Lung (tissue), 12 donors: Measurements from ENCODE around the gene NUBP2. TPM values are rescaled to one million over a fixed set of nuclear protein-coding genes. Genes with fewer than 3 reads are reported as not detected.

Experiments used
- ATAC-seq: fragments of 200-7000 bp; cut with Tn5 transposase; one replicate; pipeline ENCODE4 v1.9.1; 2020; ENCODE audit warnings: moderate number of reproducible peaks; ENCODE audit not compliant: insufficient read depth, low FRiP score
- DNase-seq, 3 donors: peaks; one replicate each; pipeline ENCODE4 v3.0.0-alpha.2; 2013 to 2017
- H3K27ac ChIP-seq, 2 donors: one replicate each; pipeline ENCODE4 v1.5.1; 2013; ENCODE audit warnings: mild to moderate bottlenecking in 2 of 2, moderate library complexity in 2 of 2, control low read depth in 1 of 2, inconsistent platforms in 1 of 2, low read depth in 1 of 2, low read length in 1 of 2
- H3K27me3 ChIP-seq, 3 donors: one replicate each; pipeline ENCODE4 v1.5.1; 2013; ENCODE audit warnings: low read length in 2 of 3; ENCODE audit not compliant: control insufficient read depth in 3 of 3, insufficient read depth in 3 of 3
- H3K36me3 ChIP-seq, 4 donors: one replicate each; pipeline ENCODE4 v1.5.1; 2013; ENCODE audit warnings: low read length in 4 of 4, mild to moderate bottlenecking in 1 of 4, moderate library complexity in 1 of 4; ENCODE audit not compliant: control insufficient read depth in 4 of 4, insufficient read depth in 4 of 4
- H3K4me1 ChIP-seq, 5 donors: one replicate each; pipeline ENCODE4 v1.5.1; 2013; ENCODE audit warnings: low read length in 5 of 5, mild to moderate bottlenecking in 2 of 5, moderate library complexity in 1 of 5; ENCODE audit not compliant: control insufficient read depth in 5 of 5, insufficient read depth in 5 of 5
- H3K4me3 ChIP-seq: one replicate; pipeline ENCODE4 v1.5.1; 2013; ENCODE audit warnings: mild to moderate bottlenecking, control low read depth, moderate library complexity
- H3K9ac ChIP-seq, 2 donors: one replicate each; pipeline ENCODE4 v1.5.1; 2013; ENCODE audit warnings: low read length in 2 of 2, control low read depth in 1 of 2; ENCODE audit not compliant: insufficient read depth in 1 of 2
- H3K9me3 ChIP-seq, 4 donors: one replicate each; pipeline ENCODE4 v1.5.1; 2013; ENCODE audit warnings: low read length in 3 of 4, mild to moderate bottlenecking in 1 of 4, moderate library complexity in 1 of 4; ENCODE audit not compliant: control insufficient read depth in 4 of 4, insufficient read depth in 3 of 4
- CTCF ChIP-seq: IDR thresholded peaks from 2 replicates; pipeline ENCODE4 v1.5.1; 2012; ENCODE audit warnings: mild to moderate bottlenecking; ENCODE audit errors: control extremely low read depth, extremely low read depth
- WGBS, 2 donors: extraction: QIAGEN DNeasy Blood & Tissue Kit; methylation state at CpG; one replicate each; pipeline ENCODE4 v1.1.7; 2013; 5-methylcytosine and 5-hydroxymethylcytosine counted together
- polyA plus RNA-seq, 2 donors: library from polyadenylated mRNA; stranded (reverse); fragments of 200-250 nt; gene quantifications; one replicate each; pipeline ENCODE4 v1.2.1, GENCODE V29; 2013
- total RNA-seq, 2 donors: library from RNA; depleted of rRNA in 1 of 2; stranded (reverse); fragments of >200 nt in 1 of 2; gene quantifications; one replicate each; pipeline ENCODE4 v1.2.1, GENCODE V29; 2014 to 2021
- donor health status: control.
- donor health status: control.
- donor health status: Bipolar disorder and iron deficiency.
- donor health status: healthy.
- donor health status: DM: yes; HTN: yes; CAD: no.

NUBP2 gene
- total and polyA plus RNA-seq, 4 donors: 38.9 to 70.2 (median 65.6) TPM

- Histone ChIP-seq H3K4me3 (no peak overlapping the region), H3K9ac (no peak overlapping the region), H3K4me1 (peaks cover 0 to 13% (median 0%) of the 10 kb centered on the region in 5 donors), H3K27me3 (no peaks in the 10 kb centered on the region), H3K9me3 (no peaks in the 10 kb centered on the region), H3K27ac (no peak overlapping the region), H3K36me3 (peaks cover 0 to 29% (median 6%) of the 10 kb centered on the region in 4 donors)
- ATAC-seq (no peak), DNase-seq (no peak)
- WGBS, 2 donors: 81% methylated on average over 18 of the region's 18 CpGs
- no peak for TF ChIP-seq CTCF
These were observed 25.9 kb downstream of the NUBP2 start for GRCh38 chr16:1808691-1809090.

- Histone ChIP-seq H3K9me3 (no peaks in the 10 kb centered on the region), H3K27ac (no peak overlapping the region), H3K36me3 (peaks cover 0 to 29% (median 6%) of the 10 kb centered on the region in 4 donors), H3K4me3 (no peak overlapping the region), H3K9ac (no peak overlapping the region), H3K4me1 (peaks cover 0 to 13% (median 0%) of the 10 kb centered on the region in 5 donors), H3K27me3 (no peaks in the 10 kb centered on the region)
- no peak for TF ChIP-seq CTCF
- ATAC-seq: no peak
- DNase-seq: no peak
- WGBS, 2 donors: 75 to 84% methylated on average over 27 to 28 of the region's 28 CpGs
These were observed 26.6 kb downstream of the NUBP2 start for GRCh38 chr16:1809281-1809801.

GRCh38 chr16:1810106-1810505 lies 27.3 kb downstream of the NUBP2 start:
- DNase-seq: no peak
- WGBS, 2 donors: 97% methylated on average over 13 to 16 of the region's 16 CpGs
- TF ChIP-seq CTCF: no peak

GRCh38 chr16:1810536-1810935 lies 27.8 kb downstream of the NUBP2 start:
- 94 to 96% methylated on average over 16 of the region's 16 CpGs for WGBS, 2 donors
- ATAC-seq (no peak), DNase-seq (no peak)
- no peak for TF ChIP-seq CTCF
- Histone ChIP-seq H3K4me3 (no peak overlapping the region), H3K9me3 (no peaks in the 10 kb centered on the region), H3K27ac (no peak overlapping the region), H3K4me1 (peaks cover 0 to 13% (median 0%) of the 10 kb centered on the region in 5 donors), H3K27me3 (no peaks in the 10 kb centered on the region), H3K36me3 (peaks cover 3 to 33% (median 7%) of the 10 kb centered on the region in 4 donors), H3K9ac (no peak overlapping the region)

More at GRCh38 chr16:1810106-1810505, 27.3 kb downstream of the NUBP2 start:
- H3K27me3 ChIP-seq: no peaks in the 10 kb centered on the region
- H3K4me1 ChIP-seq: peaks cover 0 to 13% (median 0%) of the 10 kb centered on the region in 5 donors
- no peak overlapping the region for H3K27ac ChIP-seq
- H3K4me3 ChIP-seq: no peak overlapping the region
- no peaks in the 10 kb centered on the region for H3K9me3 ChIP-seq
- no peak overlapping the region for H3K9ac ChIP-seq
- ATAC-seq: no peak
- H3K36me3 ChIP-seq: peaks cover 2 to 30% (median 6%) of the 10 kb centered on the region in 4 donors
